Small intestine (tissue), 7 donors: ENCODE results near the gene MCMBP. TPM values are rescaled to one million over a fixed set of nuclear protein-coding genes. Genes with fewer than 3 reads are reported as not detected.

Experiments
- DNase-seq, 2 donors: peaks; one replicate each; pipeline versions ENCODE4 v3.0.0 to v3.0.0-alpha.2; 2013
- FAIRE-seq: peaks from 2 replicates; lab custom pipeline; 2012; peaks lifted over from hg19 to GRCh38; lab: Jason Lieb, UNC
- H3K27ac ChIP-seq, 3 donors: one replicate each; pipeline ENCODE4 v1.5.1; 2013; ENCODE audit warnings: low read length in 2 of 3, mild to moderate bottlenecking in 2 of 3, control low read depth in 1 of 3, inconsistent platforms in 1 of 3, low read depth in 1 of 3, moderate library complexity in 1 of 3
- H3K27me3 ChIP-seq, 3 donors: one replicate each; pipeline ENCODE4 v1.6.1; 2013; ENCODE audit warnings: low read length in 3 of 3, inconsistent platforms in 1 of 3; ENCODE audit not compliant: control insufficient read depth in 3 of 3, insufficient read depth in 3 of 3
- H3K36me3 ChIP-seq, 3 donors: one replicate each; pipeline ENCODE4 v1.6.1; 2013; ENCODE audit warnings: low read length in 3 of 3, inconsistent platforms in 1 of 3, low read depth in 1 of 3, mild to moderate bottlenecking in 1 of 3, moderate library complexity in 1 of 3; ENCODE audit not compliant: control insufficient read depth in 3 of 3, insufficient read depth in 2 of 3
- H3K4me1 ChIP-seq, 3 donors: one replicate each; pipeline ENCODE4 v1.6.1; 2013; ENCODE audit warnings: low read length in 2 of 3, inconsistent platforms in 1 of 3, low read depth in 1 of 3, mild to moderate bottlenecking in 1 of 3, moderate library complexity in 1 of 3; ENCODE audit not compliant: control insufficient read depth in 3 of 3, insufficient read depth in 2 of 3
- H3K4me3 ChIP-seq, 3 donors: one replicate each; pipeline ENCODE4 v1.5.1; 2013; ENCODE audit warnings: low read length in 3 of 3, control low read depth in 1 of 3, inconsistent platforms in 1 of 3, low read depth in 1 of 3, mild to moderate bottlenecking in 1 of 3, moderate library complexity in 1 of 3
- H3K9me3 ChIP-seq, 2 donors: one replicate each; pipeline ENCODE4 v1.6.1; 2013; ENCODE audit warnings: low read depth in 1 of 2, low read length in 1 of 2; ENCODE audit not compliant: control insufficient read depth in 2 of 2, insufficient read depth in 1 of 2
- WGBS, 3 donors: extraction: QIAGEN DNeasy Blood & Tissue Kit; methylation state at CpG; one replicate each; pipeline ENCODE4 v1.1.7; 2013; 5-methylcytosine and 5-hydroxymethylcytosine counted together
- polyA plus RNA-seq, 4 donors: library from polyadenylated mRNA; stranded (reverse) in 3 of 4; unstranded in 1 of 4; fragments of 200-250 nt in 3 of 4; fragments of 120-200 nt in 1 of 4; gene quantifications; one replicate each; pipeline versions ENCODE4 v1.2.1 to v1.2.3, GENCODE V29; 2013
- donor health status: healthy with polysubstance abuse.
- donor health status: control.
- donor health status: control.
- donor health status: Bipolar disorder and iron deficiency.
- donor health status: healthy.

MCMBP gene
- polyA plus RNA-seq, 4 donors = 21.5 to 37.6 (median 25.8) TPM

DNA sequence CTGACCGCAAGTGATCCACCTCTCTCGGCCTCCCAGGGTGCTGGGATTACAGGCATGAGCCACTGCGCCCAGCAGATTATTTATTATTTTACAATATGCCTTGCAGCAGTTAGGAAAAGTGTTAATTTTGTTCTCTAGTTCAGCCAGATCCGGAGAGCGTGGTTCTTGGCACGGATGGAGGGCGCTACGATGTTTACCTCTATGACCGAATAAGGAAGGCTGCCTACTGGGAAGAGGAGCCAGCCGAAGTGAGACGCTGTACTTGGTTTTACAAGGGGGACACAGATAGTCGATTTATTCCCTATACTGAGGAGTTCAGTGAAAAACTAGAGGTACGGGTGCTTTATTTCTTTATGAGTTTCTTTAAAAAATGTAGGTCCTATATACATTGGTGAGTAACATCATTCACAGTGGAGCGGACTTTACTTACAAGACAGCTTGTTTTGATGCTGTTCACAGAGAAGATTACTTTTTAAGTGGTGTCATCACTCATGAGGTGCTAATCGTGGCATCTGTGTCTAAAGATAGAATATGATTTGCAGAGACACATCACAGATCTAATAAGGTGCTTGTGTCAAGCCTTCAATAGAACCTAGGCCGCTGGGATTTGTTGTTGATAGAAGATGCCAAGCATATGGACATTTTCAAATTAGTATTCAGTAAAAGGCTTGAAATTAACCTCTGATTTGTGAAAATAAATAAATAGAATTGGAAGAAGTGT is 31.5 kb upstream of the MCMBP start:
- Histone ChIP-seq H3K36me3 (peaks cover 13 to 42% (median 15%) of the 10 kb centered on the region in 3 donors), H3K27me3 (no peaks in the 10 kb centered on the region), H3K4me3 (no peak overlapping the region), H3K4me1 (peaks cover 0 to 3% (median 0%) of the 10 kb centered on the region in 3 donors), H3K9me3 (no peaks in the 10 kb centered on the region), H3K27ac (no peak overlapping the region)
- WGBS, 3 donors = 87 to 93% (median 87%) methylated on average over 16 of the region's 16 CpGs
- no peak for DNase-seq
- no peak for FAIRE-seq

- H3K4me1 ChIP-seq = peaks cover 0 to 28% (median 21%) of the 10 kb centered on the region in 3 donors
Observed at GRCh38 chr10:119898577-119898976, 25.9 kb upstream of the MCMBP start.

DNA sequence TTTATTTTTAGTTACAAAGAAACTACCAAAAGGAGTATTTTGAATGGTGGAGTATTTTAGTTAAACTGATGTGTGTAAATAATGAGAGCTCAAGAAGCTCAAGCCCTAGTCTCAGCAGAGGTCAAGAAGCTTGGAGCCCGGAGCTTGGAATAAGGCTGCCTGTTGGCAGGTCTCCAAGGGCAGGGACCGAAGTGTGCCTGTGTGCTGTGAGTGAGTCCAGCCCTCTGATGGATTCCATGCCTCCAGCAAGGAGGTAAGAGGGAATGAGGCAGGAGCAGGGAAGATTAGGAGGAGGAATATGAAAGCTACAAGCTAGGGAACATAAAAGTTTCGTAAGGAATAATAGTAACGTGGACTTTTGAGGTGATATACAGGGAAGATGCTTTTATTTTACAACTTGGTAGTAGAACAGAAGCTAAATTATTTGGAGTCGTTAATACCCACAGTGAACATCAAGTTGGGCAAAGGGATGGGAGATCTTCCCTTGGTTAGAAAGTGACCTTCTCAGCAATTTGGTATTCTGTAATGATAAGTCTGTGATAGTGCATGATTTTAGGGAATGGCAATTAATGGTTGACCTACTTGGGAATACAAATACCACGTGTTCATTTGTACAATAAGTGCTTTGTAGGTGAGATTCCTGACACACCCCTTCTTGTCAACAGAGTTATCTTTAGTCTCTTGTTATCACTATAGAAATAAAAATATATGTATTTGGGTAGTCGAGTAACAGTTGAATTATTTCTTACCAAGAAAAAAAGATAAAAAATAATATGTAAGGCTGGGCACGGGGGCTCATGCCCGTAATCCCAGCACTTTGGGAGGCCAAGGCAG is 24.5 kb upstream of the MCMBP start:
- Histone ChIP-seq H3K9me3 (no peaks in the 10 kb centered on the region), H3K4me3 (no peak overlapping the region), H3K27ac (peak overlapping the region in 2 of 3 donors; percentile 47 to 65), H3K36me3 (peaks cover 0 to 22% (median 7%) of the 10 kb centered on the region in 3 donors), H3K27me3 (no peaks in the 10 kb centered on the region), H3K4me1 (peaks cover 0 to 28% (median 21%) of the 10 kb centered on the region in 3 donors)
- peak; percentile 61 to 85 for DNase-seq
- FAIRE-seq = no peak
- WGBS, 3 donors = 18 to 54% (median 39%) methylated on average over 9 of the region's 9 CpGs

More at GRCh38 chr10:119898577-119898976, 25.9 kb upstream of the MCMBP start:
- DNase-seq (no peak), FAIRE-seq (no peak)
- H3K27ac ChIP-seq = no peak overlapping the region
- H3K9me3 ChIP-seq = no peaks in the 10 kb centered on the region
- peaks cover 2 to 26% (median 10%) of the 10 kb centered on the region in 3 donors for H3K36me3 ChIP-seq
- H3K27me3 ChIP-seq = no peaks in the 10 kb centered on the region
- H3K4me3 ChIP-seq = no peak overlapping the region
- 93 to 95% (median 93%) methylated on average over 4 of the region's 4 CpGs for WGBS, 3 donors

- Histone ChIP-seq H3K9me3 (no peaks in the 10 kb centered on the region), H3K27me3 (no peaks in the 10 kb centered on the region), H3K36me3 (peaks cover 0 to 16% (median 4%) of the 10 kb centered on the region in 3 donors), H3K27ac (peak overlapping the region in 2 of 3 donors; percentile 23 to 66), H3K4me1 (peaks cover 0 to 28% (median 21%) of the 10 kb centered on the region in 3 donors), H3K4me3 (no peak overlapping the region)
- 30 to 36% (median 31%) methylated on average over 4 of the region's 4 CpGs for WGBS, 3 donors
- DNase-seq (peak; percentile 7 to 24), FAIRE-seq (no peak)
Observed at GRCh38 chr10:119896061-119896655, 23.5 kb upstream of the MCMBP start.

GRCh38 chr10:119893845-119894427 is 21.3 kb upstream of the MCMBP start:
- H3K4me3 ChIP-seq = no peak overlapping the region
- FAIRE-seq (no peak), DNase-seq (no peak)
- H3K36me3 ChIP-seq = peaks cover 0 to 10% (median 4%) of the 10 kb centered on the region in 3 donors
- H3K4me1 ChIP-seq = peaks cover 0 to 25% (median 21%) of the 10 kb centered on the region in 3 donors
- no peak overlapping the region for H3K27ac ChIP-seq
- H3K27me3 ChIP-seq = no peaks in the 10 kb centered on the region
- 89 to 92% (median 91%) methylated on average over 3 of the region's 3 CpGs for WGBS, 3 donors
- H3K9me3 ChIP-seq = no peaks in the 10 kb centered on the region

DNA sequence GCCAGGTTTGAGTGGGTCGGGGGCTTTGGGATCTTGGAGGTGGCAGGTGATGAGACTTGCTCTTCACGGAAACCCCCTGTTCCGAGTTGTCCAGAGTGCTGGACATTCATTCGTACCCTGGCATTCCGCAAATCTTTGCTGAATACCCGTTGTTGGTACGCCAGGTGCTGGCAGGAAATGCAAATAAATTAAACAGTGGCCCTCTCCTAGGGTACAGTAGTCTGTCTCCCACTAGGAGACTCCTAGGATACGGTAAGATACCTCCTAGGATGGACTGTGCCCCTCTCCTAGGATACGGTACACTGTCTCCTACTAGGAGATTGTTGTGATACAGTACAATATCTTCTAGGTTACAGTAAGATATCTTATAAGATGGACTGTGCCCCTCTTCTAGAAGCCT is 20.4 kb upstream of the MCMBP start:
- WGBS, 3 donors = 1 to 5% (median 4%) methylated on average over 9 of the region's 9 CpGs
- Histone ChIP-seq H3K27me3 (no peaks in the 10 kb centered on the region), H3K36me3 (peaks cover 0 to 5% (median 0%) of the 10 kb centered on the region in 3 donors), H3K4me3 (peak overlapping the region; percentile 82 to 98 (median 82)), H3K27ac (peak overlapping the region in 2 of 3 donors; percentile 89), H3K4me1 (peaks cover 0 to 25% (median 21%) of the 10 kb centered on the region in 3 donors), H3K9me3 (no peaks in the 10 kb centered on the region)
- DNase-seq = peak in 1 of 2 donors; percentile 51
- FAIRE-seq = no peak

GRCh38 chr10:119892188-119893065 is 19.8 kb upstream of the MCMBP start, which contains the start of gene SEC23IP:
Gene SEC23IP (plus strand): TSS chr10:119892730. CDS start chr10:119892783, 53 bp downstream.
- FAIRE-seq (no peak), DNase-seq (peak; percentile 96)
- H3K4me1 ChIP-seq = peaks cover 0 to 25% (median 21%) of the 10 kb centered on the region in 3 donors
- WGBS, 3 donors = 0 to 1% (median 1%) methylated on average over 60 to 61 of the region's 61 CpGs
- H3K27ac ChIP-seq = peak within 1 kb of the TSS; percentile 51 to 89 (median 89)
- peaks cover 0 to 5% (median 0%) of the 10 kb centered on the region in 3 donors for H3K36me3 ChIP-seq
- H3K27me3 ChIP-seq = no peaks in the 10 kb centered on the region
- H3K9me3 ChIP-seq = no peaks in the 10 kb centered on the region
- H3K4me3 ChIP-seq = peak within 1 kb of the TSS; percentile 82 to 98 (median 82)
